GM18499 (cell line): ENCODE measurements around the gene PACRG.

Experiments used
- ATAC-seq: cut with Tn5 transposase; IDR thresholded peaks from one replicate; pipeline ENCODE4 v1.9.1; 2021; ENCODE audit warnings: moderate number of reproducible peaks; ENCODE audit not compliant: insufficient read depth, unreplicated experiment

Gene PACRG

DNA sequence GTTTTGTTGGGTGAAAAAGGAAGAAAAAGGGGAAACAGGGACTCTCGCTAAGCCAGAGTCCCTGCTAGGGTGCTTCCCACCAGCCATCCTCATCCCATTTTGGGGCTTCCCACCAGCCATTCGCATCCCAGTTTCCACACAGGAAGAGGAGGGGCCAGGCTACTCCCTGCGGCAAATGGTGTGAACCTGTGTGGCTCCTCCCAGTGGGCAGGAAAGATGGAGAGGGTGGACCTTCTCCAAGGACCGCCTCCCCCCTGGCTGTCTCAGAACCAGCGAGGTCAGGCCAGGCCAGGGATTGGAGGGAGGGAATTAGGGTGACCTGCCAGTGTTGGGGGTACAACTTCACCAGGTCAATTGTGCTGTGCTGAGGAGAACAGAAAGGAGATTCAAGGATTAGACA, 326.9 kb downstream of the PACRG start:
- ATAC-seq = no peak

DNA sequence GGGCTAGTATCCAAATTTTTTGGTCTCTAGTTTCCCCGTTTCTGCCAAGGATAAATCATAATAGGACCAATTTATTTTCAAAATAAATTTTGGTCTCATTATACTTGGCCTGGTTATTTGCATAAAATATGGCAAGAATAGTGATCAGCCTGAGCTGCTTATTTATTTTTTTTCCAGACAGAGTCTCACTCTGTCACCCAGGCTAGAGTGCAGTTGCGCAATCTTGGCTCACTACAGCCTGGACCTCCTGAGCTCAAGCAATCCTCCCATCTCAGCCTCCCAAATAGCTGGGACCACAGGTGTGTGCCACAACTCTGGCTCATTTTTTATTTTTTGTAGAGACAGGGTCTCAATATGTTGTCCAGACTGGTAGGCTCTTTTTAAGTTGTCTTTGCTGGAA, 329.5 kb downstream of the PACRG start:
- ATAC-seq = no peak

DNA sequence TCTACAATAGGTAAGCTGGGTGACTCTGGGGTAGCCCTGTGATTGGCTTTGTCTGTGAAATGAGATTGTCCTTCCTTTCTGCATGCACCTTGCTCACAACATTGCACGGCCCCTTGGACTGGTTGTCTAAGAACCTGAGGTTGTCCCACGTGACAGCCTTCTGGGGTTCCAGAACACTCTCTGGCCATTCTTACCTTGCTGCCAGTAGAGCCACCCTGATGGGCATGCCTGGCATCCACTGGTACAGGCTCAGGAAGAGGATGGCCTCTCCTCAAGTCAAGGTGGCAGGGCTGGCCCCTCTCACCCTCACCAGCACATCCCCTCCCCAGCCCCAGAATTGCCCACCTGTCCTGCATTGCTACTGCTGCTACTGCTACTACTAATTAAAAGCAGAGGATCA, 335.0 kb downstream of the PACRG start:
- ATAC-seq = no peak

DNA sequence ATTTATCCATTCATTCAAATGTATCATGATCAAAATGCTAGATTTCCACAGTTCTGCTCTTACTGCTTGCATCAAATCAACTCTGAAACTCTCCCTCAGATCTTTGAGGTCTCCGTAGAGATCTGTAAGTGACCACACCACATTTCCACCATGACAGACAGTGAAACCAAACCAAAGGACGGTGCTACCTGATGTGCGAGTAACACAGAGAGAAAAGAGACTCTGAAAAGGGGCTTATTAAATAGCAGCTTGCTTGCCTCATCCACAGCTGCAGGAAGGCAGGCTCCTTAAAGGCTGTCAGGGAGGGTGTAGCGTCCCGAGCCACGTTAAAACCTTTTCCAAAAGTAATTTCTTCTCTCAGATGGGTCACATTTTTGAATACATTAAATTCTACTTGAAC, 335.8 kb downstream of the PACRG start:
- ATAC-seq = no peak

DNA sequence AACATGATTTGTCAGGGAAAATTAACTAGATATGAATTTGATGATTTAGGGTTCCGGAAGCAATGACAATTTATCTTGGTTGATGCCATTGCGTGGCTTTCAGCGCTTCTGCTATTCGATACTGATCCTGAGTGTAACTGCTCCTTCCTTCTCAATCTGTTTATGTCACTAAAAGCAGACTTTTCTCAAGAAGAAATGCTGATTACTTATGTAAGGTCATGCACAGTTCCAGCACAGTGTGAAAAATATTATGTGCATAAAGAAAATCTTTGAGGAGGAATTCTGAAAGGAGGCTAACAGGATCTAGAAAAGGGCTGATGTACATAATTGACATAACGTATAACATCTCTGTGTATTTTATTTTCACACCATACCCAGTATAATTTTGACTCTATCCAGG, 336.6 kb downstream of the PACRG start:
- no peak for ATAC-seq

DNA sequence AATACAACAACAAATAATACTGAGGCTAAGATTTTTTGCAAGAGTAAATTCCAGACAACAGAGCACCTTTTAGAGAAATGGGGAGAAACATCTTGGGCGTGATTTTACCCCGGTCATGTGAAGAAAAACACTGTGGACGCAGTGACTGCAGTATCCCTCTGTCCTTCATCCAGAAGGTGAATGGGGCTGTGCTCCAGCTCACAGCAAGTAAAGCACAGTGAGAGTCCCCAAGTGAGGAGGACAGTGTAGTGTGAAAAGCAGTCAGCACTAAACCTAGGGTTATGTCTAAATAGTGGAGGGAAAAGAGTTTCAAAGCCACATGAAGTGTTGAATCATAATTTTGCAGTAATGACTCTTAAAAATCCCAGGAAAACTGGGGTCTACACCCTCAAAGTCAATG, 338.4 kb downstream of the PACRG start:
- no peak for ATAC-seq

DNA sequence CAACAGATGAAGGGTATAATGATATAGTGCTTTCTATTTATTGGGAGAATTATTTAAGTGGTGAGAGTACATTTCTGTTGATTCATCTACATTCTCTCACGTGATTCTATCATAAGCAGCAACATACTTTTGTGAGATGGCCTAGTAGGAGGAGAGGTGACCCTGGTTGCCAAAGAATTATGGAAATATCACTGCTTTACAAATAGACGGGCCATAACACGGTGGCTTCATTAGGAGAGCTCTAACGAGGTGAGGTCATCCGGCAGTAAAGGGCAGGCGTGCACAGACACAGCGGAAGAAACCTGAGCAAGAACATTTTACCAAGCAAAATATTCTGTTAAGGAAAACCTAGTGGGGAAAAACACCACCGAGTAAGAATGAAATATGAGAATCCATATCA, 349.4 kb downstream of the PACRG start:
- ATAC-seq = no peak

DNA sequence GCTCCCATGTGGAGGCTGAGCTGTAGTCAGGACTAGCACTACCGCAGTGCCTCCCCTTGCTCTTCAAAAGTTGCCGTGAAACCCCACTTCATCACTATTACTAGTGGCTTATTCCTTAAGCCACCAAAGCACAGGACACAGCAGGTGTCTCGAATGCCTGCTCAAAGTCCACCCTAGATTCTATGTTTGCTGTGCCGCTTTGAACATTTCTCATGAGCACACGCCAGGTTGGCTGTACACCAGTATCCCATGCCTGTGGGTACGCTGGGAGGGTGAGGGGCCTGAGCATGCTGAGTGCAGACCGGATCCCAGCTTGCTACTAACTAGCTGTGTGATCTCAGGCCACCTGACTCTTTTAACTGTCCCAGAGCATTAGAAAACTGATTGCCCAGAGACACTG, 350.9 kb downstream of the PACRG start:
- ATAC-seq = no peak

DNA sequence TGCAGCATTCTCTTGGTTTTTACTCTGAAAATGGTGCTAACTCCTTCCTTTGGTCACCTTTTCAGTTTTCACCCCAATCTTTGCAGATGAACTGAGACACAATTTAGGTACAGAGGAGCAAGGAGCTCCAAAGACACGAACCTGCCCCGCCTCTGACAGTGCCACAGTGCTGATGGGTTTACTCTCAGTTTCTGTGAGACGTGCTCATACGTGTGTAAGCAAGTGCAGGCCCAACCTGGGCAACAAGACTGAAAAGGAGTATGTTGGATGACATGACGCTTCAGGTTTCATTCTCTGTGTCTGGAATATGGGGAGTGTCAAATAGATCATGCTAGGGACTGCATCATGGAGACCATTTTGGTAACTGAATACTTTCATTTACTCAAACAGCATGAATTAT, 352.5 kb downstream of the PACRG start:
- ATAC-seq = no peak

DNA sequence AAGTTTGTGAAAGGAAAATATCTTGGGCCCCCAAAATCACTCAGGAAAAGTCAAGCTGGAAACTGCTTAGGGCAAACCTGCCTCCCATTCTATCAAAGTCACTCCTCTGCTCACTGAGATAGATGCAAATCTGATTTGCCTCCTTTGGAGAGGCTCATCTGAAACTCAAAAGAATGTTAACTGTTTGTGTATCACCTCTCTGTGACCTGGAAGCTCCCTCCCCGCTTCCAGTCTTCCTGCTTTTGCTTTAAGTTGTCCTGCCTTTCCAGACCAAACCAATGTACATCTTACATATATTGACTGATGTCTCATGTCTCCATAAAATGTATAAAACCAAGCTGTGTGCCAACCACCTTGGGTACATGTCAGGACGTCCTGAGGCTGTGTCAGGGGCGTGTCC, 355.4 kb downstream of the PACRG start:
- ATAC-seq = no peak

DNA sequence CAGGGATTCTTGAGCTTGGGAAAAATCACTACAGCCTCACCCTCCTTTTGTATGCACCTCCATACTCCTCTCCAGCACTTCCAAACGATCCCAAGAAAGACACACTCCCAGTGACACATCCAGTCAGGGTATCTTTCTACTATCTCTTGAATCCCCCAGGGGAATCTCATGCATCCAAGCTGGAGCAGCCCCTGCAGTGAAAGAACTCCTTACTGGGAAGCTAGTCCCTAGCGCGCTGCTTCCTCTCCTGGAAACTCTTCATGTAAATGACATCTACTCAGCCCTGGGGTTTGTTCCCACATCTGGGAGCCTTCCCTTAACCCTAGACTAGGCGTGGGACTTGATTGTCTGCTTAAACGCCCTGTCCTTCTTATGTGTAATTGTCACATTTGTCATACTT, 357.7 kb downstream of the PACRG start:
- ATAC-seq = no peak

DNA sequence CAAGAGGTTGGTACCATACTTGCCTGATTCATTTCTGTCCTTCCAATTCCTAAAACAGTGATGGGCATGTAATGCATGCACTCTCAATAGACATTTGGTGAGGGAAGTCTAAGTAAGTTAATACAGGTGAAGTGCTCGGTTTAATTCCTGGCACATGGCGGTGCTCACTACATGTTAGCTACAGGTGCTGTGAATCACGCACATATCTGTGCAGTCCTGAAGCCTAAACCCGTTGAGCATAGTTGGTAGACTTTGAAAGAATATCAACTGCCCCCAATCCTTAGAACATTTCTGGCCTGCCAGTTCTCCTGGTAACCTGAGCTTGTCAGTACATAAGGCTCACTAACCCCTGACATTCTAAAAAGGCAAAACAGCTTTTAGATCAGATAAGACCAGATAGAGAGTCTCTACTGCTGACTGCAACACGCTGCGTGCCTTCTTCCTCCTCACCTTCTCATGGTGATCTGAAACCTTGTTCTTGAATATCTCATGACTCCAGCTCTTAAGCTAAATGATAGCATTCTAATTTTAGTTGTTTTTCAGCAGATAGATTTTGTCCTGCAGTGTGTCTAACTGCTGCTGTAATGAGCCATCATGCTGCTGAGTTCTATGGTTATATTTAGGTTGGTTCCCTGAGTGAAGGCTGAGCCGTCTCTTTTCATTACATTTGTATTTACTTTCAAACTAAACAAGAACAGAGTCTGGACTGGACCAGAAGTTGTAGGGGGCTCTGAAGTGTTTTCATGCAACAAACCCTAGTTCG, 358.3 kb downstream of the PACRG start:
- ATAC-seq = no peak

DNA sequence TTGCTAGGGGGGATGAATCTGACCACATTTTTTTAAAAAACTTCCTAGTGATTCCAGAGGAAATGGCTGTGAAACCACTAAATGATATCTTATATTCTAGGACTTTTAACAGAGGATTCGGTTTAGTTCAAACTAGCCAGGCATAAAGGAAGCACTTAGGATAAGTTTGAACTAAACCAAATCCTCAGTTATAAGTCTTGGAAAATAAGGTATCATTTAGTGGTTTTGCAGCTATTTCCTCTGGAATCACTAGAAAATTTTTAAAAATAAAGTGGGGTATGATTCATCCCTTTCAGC, 358.8 kb downstream of the PACRG start:
- ATAC-seq = no peak

DNA sequence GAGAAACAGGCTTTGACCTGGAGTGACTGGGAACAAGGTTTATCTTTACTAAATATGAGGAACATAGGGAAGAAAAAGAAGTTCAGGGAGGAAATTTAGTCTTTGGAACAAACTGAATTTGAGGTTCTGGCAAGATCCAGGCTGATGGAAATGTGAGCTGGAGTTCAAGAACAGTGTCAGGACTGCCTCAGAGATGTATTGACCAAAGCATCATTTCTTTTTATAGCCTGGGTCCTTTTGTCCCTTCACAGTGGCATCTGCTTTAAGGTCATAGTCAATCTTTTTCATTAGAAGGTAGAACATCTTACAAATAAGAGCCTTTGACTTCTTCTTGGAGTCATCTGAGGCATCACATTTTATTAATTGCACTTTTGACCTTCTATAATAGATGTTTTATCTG, 360.2 kb downstream of the PACRG start:
- no peak for ATAC-seq

DNA sequence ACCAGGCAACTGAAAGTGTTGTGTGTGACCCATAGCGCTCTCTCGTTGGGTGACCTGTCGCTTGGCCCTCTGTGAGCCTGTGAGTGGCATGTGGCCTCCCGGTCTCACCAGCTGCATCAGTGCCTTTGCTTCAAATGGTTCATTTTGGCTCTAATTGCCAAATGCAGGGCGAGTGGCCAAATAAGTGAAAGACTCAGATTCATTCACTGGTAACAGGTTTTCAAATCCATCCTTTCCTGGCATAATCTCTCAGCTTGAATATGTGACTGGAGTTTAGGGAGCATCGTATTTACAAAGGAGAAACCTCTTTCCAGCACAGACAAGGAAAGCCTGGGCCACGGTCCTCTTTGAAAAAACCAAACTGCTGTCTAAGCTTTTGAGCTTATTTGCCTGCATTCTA, 365.1 kb downstream of the PACRG start:
- no peak for ATAC-seq

DNA sequence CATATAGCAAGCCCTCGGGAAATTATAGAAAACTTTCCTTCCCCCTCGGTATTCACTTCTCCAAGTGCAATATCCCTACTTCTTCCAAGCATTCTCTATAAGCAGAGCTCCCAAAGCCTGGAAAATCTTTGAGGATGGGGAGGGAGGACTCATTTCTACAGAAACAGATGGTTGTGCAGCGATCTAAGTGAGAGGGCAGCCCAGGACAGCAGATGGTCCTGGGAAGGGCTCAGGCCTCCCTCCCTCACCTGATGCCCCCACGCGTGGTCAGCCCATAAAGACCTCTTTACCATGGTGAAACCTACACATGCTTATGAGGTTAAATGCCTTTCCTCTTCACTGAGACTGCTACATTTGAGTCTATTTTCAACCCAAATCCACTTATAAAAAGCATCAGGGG, 367.1 kb downstream of the PACRG start:
- ATAC-seq = no peak

DNA sequence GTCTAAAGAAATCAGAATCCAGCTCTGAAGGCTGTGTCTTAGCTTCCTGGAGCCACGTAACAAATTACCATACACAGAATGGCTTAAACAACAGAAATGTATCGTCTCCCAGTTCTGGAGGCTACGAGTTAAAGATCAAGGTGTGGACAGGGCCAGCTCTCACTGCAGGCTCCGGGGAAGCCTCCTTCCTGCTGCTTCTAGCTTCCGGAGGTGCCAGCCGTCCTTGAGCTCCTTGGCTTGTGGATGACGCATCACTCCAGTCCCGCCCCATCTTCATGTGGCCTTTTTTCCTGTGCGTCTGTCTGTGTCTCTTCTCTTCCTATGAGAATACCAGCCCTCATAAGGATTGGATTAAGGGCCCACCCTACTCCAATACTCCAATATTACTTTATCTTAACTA, 367.6 kb downstream of the PACRG start:
- no peak for ATAC-seq

DNA sequence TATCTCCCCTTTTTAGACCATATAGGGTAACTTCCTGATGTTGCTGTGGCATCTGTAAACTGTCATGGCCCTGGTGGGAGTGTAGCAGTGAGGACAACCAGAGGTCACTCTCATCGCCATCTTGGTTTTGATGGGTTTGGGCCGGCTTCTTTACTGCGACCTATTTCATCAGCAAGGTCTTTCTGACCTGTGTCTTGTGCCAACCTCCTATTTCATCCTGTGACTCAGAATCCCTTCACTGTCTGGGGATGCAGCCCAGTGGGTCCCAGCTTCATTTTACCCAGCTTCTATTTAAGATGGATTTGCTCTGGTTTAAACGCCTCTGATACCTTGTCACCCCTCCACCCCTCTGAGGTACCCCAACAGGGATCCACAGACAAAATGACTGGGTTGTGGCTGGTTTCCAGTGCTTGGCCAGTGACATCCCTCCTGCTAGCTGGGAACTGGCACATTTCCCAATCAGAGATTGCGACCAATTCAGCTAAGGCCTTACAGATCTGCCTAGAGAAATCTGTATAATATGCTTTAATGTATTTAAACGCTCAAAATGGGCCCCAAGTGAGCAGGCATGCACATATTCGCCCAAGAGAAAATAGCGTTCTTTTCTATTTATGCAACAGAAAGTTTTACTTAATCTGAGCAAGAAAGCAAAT, 371.2 kb downstream of the PACRG start:
- no peak for ATAC-seq

DNA sequence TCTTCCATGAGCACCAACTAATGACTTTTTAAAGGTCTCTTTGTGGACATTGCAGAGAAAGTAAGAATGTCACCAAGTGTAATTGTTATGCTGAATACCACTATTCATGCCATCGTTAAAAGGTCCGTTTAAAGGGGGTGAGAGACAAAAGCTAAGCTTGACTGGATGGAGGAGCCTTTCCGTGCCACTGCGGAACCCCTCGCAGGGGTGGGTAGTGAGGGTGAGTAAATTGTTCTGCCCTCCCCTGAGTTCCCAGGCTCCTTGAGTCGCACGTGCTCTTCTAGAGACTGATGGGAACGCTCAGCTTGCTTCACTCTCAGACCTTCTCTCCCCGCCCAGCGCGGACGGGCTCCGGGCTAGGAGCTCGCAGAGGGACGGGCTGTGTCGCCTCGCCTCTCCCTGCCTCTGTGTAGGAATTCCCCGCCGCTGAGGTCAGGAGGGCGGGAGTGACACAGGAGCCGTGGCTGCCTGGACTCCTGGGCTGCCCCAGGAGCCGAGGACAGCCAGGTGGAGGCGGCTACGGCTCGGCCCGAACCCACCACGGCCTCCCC, 371.9 kb downstream of the PACRG start:
- ATAC-seq = no peak

DNA sequence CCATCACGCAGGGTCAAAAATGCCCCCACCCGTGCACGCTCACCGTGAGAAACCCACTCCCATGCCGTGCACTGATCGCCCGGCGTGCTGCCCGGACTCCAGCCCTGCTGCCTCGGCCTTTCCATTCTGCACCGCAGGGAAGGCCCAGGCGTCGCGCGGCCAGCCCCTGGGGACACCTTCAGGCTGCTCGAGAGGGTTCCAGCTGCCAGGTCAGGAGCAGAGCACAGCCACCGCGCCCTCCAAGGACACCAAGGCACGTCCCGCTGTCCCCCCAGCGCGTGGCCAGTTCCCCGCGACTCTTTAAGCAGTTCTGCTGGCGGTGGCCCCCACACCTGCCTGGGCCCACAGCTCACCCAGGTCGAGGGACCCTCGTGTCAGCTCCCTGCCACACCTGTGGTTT, 372.5 kb downstream of the PACRG start:
- no peak for ATAC-seq

DNA sequence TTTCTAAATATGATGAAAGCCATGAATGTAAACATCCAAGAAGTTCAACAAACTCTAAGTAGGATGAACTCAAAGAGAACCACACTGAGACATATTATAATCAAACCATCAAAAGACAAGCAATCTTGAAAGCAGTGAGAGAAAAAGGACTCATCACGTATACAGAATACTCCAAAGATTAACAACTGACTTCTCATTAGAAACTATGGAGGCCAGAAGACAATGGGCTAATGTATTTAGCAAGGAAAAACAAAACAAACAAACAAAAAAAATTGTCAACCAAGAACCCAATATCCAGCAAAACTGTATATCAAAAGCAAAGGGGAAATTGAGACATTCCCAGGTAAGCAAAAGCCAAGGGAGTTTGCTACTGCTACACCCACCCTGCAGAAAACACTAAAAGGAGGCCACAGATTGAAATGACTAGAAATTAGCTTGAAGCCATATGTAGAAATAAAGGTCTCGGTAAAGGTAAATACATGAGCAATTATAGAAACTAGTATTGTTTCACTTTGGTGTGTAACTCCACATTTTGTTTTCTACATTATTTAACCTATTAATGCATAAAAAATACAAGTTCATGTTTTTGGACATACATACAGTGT, 385.7 kb downstream of the PACRG start:
- no peak for ATAC-seq

DNA sequence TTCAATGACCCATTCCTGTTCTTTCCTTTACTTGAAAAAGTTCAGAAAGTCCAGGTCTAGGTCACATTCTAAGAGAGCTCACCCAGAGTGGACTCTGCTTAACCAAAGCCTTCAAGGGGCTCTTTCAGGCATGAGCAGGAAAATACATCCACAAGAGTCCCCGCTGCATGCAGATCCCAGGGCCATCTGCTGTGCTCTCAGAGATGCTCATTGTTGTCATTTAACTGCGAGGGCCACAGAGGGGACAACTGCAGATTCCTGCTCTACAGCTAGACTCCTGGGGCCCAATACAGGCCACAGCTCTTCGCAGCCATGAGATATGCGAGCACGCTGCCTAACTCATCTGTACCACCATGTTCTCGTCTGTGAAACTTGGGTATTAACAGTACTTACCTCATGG, 391.2 kb downstream of the PACRG start:
- ATAC-seq = no peak
